ENCODE results near the gene TACO1. TPM values are rescaled to one million over a fixed set of nuclear protein-coding genes. Genes with fewer than 3 reads are reported as not detected.

The TACO1 gene
- total and polyA plus RNA-seq, 9 of the 15 experiments (the other 6 are each of a cell fraction or from before 2014, with no cell fraction given) = 10.3 to 41.6 (median 30.9) TPM

- no peak for TF ChIP-seq ZNF695 (CRISPR knock-in tag; IDR thresholded peaks at IDR 0.05)
- peak; percentile 60; the same call in 1 of the 2 replicates for TF ChIP-seq EHMT2 (IDR thresholded peaks at IDR 0.05)
- peak; percentile 66; the same call in 1 of the 2 replicates for TF ChIP-seq TCF15 (CRISPR knock-in tag; IDR thresholded peaks at IDR 0.05)
- TF ChIP-seq MYNN (IDR thresholded peaks at IDR 0.05) = peak; percentile 82; the same call in 1 of the 2 replicates
- no peak for TF ChIP-seq MYNN (CRISPR knock-in tag; IDR thresholded peaks at IDR 0.05)
- TF ChIP-seq KDM5B (IDR thresholded peaks at IDR 0.05; ENCODE audit: insufficient replicate concordance, low read depth, low read length) = peak; percentile 76
- peak; percentile 95 for TF ChIP-seq TAF1 (IDR thresholded peaks at IDR 0.05; ENCODE audit: control insufficient read depth, extremely low read depth, insufficient read depth, low read length, severe bottlenecking)
- peak; percentile 95 for TF ChIP-seq PHF8 (IDR thresholded peaks at IDR 0.05; ENCODE audit: borderline replicate concordance, low read length)
- no peak for TF ChIP-seq CHD2 (IDR thresholded peaks at IDR 0.05; ENCODE audit: low read depth, low read length)
- TF ChIP-seq CCNT2 (IDR thresholded peaks at IDR 0.05; ENCODE audit: borderline replicate concordance, extremely low read depth, insufficient read length, low read depth, low read length) = peak; percentile 5
- TF ChIP-seq TOE1 (IDR thresholded peaks at IDR 0.05; ENCODE audit: borderline replicate concordance) = 0 out of 2 replicates have a peak, but pooled peaks have one; percentile 43
- TF ChIP-seq TOE1 (CRISPR knock-in tag; IDR thresholded peaks at IDR 0.05; ENCODE audit: borderline replicate concordance, low read depth) = no peak
- TF ChIP-seq ELF1 (tag; IDR thresholded peaks at IDR 0.05) = peak; percentile 65
- 0 out of 2 replicates have a peak, but pooled peaks have one; percentile 53 for TF ChIP-seq HMBOX1 (IDR thresholded peaks at IDR 0.05)
- TF ChIP-seq NR4A1 (CRISPR knock-in tag; IDR thresholded peaks at IDR 0.05) = no peak
- peak; percentile 63; the same call in 1 of the 2 replicates for TF ChIP-seq NR4A1 (tag; IDR thresholded peaks at IDR 0.05)
- TF ChIP-seq L3MBTL2 (IDR thresholded peaks at IDR 0.05) = peak; percentile 64; the same call in 1 of the 2 replicates
- TF ChIP-seq HNRNPL (IDR thresholded peaks at IDR 0.05; ENCODE audit: low read depth, low read length) = 0 out of 2 replicates have a peak, but pooled peaks have one; percentile 58
- peak; percentile 32; the same call in 1 of the 2 replicates for TF ChIP-seq ZNF583 (CRISPR knock-in tag; IDR thresholded peaks at IDR 0.05)
- TF ChIP-seq ZNF740 (CRISPR knock-in tag; IDR thresholded peaks at IDR 0.05) = 0 out of 2 replicates have a peak, but pooled peaks have one; percentile 40
- no peak for TF ChIP-seq ZNF740 (tag; IDR thresholded peaks at IDR 0.05)
These were observed at the start of gene TACO1 (continued) for GRCh38 chr17:63600569-63601438.

All from K562 (cell line).